ENCODE data around the gene NEXN. TPM values are rescaled to one million over a fixed set of nuclear protein-coding genes. Genes with fewer than 3 reads are reported as not detected.

NEXN gene
- total RNA-seq, 1 experiment from 2014 or later = 0.15 TPM

GRCh38 chr1:77961392-77961791, 73.0 kb downstream of the NEXN start:
- no peak overlapping the region for H3K9ac ChIP-seq (ENCODE audit: low read length)
- no peak overlapping the region for H3K27ac ChIP-seq (ENCODE audit: low read depth, low read length)
- no TSS peak for BruUV-seq (replicated peaks)
- CTCF ChIA-PET = no interaction called here
- H3K36me3 ChIP-seq (ENCODE audit: control insufficient read depth in 1 of 2, insufficient read depth in 2 of 2, low read length in 2 of 2) = peaks cover 83 to 89% of the 10 kb centered on the region in 2 experiments
- H3K9me2 ChIP-seq (ENCODE audit: insufficient read depth) = no peaks in the 10 kb centered on the region
- peaks cover 100% of the 10 kb centered on the region for H3K79me2 ChIP-seq (ENCODE audit: insufficient read depth, low read length)
- H3K4me2 ChIP-seq (ENCODE audit: low read length) = no peak overlapping the region
- DNase-seq (ENCODE audit: low read depth, low spot score) = no peak
- POLR2A ChIA-PET = no interaction called here
- RAD21 ChIA-PET (ENCODE audit: low non-redundant PET in 1 of 2, low total read pairs in 2 of 2, uncharacterized antibody in 2 of 2, unreplicated experiment in 2 of 2) = no interaction called here
- no peak for ATAC-seq
- no peak overlapping the region for H2AFZ ChIP-seq (ENCODE audit: low read depth, low read length, poor library complexity, severe bottlenecking)
- no peaks in the 10 kb centered on the region for H3K4me1 ChIP-seq (ENCODE audit: control insufficient read depth in 1 of 2, insufficient read depth in 2 of 2, low read length in 2 of 2)
- no peak overlapping the region for H3K4me3 ChIP-seq (replicated peaks in 1 of 2; ENCODE audit: low read depth in 1 of 2, low read length in 2 of 2)
- TF ChIP-seq JUND (IDR thresholded peaks at IDR 0.05) = no peak
- TF ChIP-seq, protein P1, sequence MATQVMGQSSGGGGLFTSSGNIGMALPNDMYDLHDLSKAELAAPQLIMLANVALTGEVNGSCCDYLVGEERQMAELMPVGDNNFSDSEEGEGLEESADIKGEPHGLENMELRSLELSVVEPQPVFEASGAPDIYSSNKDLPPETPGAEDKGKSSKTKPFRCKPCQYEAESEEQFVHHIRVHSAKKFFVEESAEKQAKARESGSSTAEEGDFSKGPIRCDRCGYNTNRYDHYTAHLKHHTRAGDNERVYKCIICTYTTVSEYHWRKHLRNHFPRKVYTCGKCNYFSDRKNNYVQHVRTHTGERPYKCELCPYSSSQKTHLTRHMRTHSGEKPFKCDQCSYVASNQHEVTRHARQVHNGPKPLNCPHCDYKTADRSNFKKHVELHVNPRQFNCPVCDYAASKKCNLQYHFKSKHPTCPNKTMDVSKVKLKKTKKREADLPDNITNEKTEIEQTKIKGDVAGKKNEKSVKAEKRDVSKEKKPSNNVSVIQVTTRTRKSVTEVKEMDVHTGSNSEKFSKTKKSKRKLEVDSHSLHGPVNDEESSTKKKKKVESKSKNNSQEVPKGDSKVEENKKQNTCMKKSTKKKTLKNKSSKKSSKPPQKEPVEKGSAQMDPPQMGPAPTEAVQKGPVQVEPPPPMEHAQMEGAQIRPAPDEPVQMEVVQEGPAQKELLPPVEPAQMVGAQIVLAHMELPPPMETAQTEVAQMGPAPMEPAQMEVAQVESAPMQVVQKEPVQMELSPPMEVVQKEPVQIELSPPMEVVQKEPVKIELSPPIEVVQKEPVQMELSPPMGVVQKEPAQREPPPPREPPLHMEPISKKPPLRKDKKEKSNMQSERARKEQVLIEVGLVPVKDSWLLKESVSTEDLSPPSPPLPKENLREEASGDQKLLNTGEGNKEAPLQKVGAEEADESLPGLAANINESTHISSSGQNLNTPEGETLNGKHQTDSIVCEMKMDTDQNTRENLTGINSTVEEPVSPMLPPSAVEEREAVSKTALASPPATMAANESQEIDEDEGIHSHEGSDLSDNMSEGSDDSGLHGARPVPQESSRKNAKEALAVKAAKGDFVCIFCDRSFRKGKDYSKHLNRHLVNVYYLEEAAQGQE (IDR thresholded peaks at IDR 0.05; ENCODE audit: low read depth) = no peak
- no peaks in the 10 kb centered on the region for H3K27me3 ChIP-seq (ENCODE audit: insufficient read depth, low read length)
- H3K9me3 ChIP-seq (ENCODE audit: control insufficient read depth in 1 of 2, insufficient read depth in 1 of 2, low read depth in 1 of 2, low read length in 2 of 2) = no peaks in the 10 kb centered on the region
- H4K20me1 ChIP-seq (ENCODE audit: insufficient read depth) = peaks cover 36% of the 10 kb centered on the region; the same call in 1 of the 2 replicates
- intact Hi-C loops (cut with micrococcal nuclease) = no loop called here

DNA sequence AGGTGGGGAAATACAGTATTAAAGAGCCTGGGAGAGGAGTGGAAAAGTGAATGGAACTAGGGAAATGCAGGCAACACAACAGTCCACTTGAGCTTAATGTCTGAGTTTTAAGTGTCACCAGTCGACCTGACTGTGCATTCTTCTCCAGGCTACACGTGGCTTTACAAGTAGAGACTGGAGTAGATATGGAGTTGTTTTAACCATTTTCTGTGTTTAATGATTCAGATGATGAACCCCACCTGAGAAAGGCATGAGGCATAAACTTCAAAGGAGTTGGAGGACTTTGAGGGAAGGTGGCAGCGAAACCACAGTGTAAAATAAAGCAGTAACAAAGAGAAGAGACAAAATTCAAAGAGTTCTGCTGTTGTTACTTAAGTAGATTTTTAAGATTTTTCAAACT, 77.9 kb downstream of the NEXN start:
- H3K9me2 ChIP-seq (ENCODE audit: insufficient read depth) = no peaks in the 10 kb centered on the region
- peaks cover 100% of the 10 kb centered on the region for H3K79me2 ChIP-seq (ENCODE audit: insufficient read depth, low read length)
- no peak overlapping the region for H3K4me3 ChIP-seq (replicated peaks in 1 of 2; ENCODE audit: low read depth in 1 of 2, low read length in 2 of 2)
- BruUV-seq (replicated peaks) = no TSS peak
- no peak overlapping the region for H3K27ac ChIP-seq (ENCODE audit: low read depth, low read length)
- intact Hi-C loops (cut with micrococcal nuclease) = no loop called here
- H4K20me1 ChIP-seq (ENCODE audit: insufficient read depth) = peaks cover 51% of the 10 kb centered on the region
- TF ChIP-seq, protein P2, sequence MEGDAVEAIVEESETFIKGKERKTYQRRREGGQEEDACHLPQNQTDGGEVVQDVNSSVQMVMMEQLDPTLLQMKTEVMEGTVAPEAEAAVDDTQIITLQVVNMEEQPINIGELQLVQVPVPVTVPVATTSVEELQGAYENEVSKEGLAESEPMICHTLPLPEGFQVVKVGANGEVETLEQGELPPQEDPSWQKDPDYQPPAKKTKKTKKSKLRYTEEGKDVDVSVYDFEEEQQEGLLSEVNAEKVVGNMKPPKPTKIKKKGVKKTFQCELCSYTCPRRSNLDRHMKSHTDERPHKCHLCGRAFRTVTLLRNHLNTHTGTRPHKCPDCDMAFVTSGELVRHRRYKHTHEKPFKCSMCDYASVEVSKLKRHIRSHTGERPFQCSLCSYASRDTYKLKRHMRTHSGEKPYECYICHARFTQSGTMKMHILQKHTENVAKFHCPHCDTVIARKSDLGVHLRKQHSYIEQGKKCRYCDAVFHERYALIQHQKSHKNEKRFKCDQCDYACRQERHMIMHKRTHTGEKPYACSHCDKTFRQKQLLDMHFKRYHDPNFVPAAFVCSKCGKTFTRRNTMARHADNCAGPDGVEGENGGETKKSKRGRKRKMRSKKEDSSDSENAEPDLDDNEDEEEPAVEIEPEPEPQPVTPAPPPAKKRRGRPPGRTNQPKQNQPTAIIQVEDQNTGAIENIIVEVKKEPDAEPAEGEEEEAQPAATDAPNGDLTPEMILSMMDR (IDR thresholded peaks at IDR 0.05 in 2 of 3, conservative IDR thresholded peaks at IDR 0.05 in 1 of 3; ENCODE audit: borderline replicate concordance in 1 of 3, insufficient read depth in 1 of 3, low read depth in 2 of 3, low read length in 2 of 3) = no peak
- TF ChIP-seq ZNF274 (IDR thresholded peaks at IDR 0.05; ENCODE audit: low read depth, low read length) = no peak
- TF ChIP-seq YY1 (IDR thresholded peaks at IDR 0.05; ENCODE audit: extremely low read depth, insufficient replicate concordance, low read depth, low read length) = no peak
- H3K27me3 ChIP-seq (ENCODE audit: insufficient read depth, low read length) = no peaks in the 10 kb centered on the region
- no peaks in the 10 kb centered on the region for H3K9me3 ChIP-seq (ENCODE audit: control insufficient read depth in 1 of 2, insufficient read depth in 1 of 2, low read depth in 1 of 2, low read length in 2 of 2)
- H2AFZ ChIP-seq (ENCODE audit: low read depth, low read length, poor library complexity, severe bottlenecking) = no peak overlapping the region
- H3K36me3 ChIP-seq (ENCODE audit: control insufficient read depth in 1 of 2, insufficient read depth in 2 of 2, low read length in 2 of 2) = peaks cover 72 to 87% of the 10 kb centered on the region in 2 experiments
- no peak overlapping the region for H3K9ac ChIP-seq (ENCODE audit: low read length)
- H3K4me2 ChIP-seq (ENCODE audit: low read length) = no peak overlapping the region
- CTCF ChIA-PET = no interaction called here
- RAD21 ChIA-PET (ENCODE audit: low non-redundant PET in 1 of 2, low total read pairs in 2 of 2, uncharacterized antibody in 2 of 2, unreplicated experiment in 2 of 2) = no interaction called here
- DNase-seq (ENCODE audit: low read depth, low spot score) (no peak), ATAC-seq (no peak)
- POLR2A ChIA-PET = no interaction called here
- no peaks in the 10 kb centered on the region for H3K4me1 ChIP-seq (ENCODE audit: control insufficient read depth in 1 of 2, insufficient read depth in 2 of 2, low read length in 2 of 2)
